SH-SY5Y (cell line): ENCODE results near the gene OR7A10.

Source experiments
- GATA2 ChIP-seq: IDR thresholded peaks from 2 replicates; pipeline ENCODE4 v1.6.1; 2011; ENCODE audit warnings: mild to moderate bottlenecking, low read depth, low read length
- GATA3 ChIP-seq: IDR thresholded peaks from 2 replicates; pipeline ENCODE4 v1.6.1; 2011; ENCODE audit warnings: low read depth, mild to moderate bottlenecking, low read length, moderate library complexity

Gene OR7A10

GRCh38 chr19:14848822-14849221 lies at the start of gene OR7A10:
OR7A10 (minus strand) TSS chr19:14848922; CDS start chr19:14841877, 7,045 bp downstream.
- no peak for TF ChIP-seq GATA3
- no peak for TF ChIP-seq GATA2

DNA sequence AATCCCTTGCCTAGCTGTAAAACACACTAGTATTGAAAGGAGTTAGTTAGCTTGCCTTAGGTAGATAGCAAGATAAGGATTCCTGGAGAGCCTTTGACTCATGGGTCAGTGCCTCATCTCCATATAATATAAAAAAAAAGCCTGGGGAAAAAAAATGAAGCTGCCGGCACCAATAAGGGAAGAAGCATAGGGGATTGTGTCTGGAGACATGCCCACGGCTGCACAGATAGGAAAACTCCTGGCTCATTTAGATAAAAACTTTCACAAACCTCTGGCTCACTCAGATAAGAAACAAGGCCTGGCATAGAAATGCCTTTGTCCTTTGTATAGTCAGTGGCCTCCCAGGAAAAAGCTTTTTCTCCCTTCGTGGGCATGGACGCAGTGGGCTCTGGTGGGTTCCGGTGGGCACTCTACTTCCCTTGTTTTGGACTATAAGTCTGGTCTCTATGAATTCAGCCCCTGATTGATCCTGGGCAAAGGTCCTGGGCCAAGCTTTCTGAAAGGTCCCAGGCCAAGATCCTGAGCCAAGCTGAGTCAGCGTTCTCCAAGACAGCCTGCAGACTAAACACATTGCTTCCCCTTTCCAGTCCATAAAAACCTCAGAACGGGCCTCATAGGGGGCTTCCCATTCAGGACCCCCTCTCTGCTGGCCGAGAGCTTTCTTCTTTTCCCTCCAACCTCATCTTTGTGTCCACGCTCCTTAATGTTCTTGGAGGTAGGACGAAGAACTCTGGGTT lies 42.1 kb upstream of the OR7A10 start:
- TF ChIP-seq GATA3 (no peak), GATA2 (no peak)

DNA sequence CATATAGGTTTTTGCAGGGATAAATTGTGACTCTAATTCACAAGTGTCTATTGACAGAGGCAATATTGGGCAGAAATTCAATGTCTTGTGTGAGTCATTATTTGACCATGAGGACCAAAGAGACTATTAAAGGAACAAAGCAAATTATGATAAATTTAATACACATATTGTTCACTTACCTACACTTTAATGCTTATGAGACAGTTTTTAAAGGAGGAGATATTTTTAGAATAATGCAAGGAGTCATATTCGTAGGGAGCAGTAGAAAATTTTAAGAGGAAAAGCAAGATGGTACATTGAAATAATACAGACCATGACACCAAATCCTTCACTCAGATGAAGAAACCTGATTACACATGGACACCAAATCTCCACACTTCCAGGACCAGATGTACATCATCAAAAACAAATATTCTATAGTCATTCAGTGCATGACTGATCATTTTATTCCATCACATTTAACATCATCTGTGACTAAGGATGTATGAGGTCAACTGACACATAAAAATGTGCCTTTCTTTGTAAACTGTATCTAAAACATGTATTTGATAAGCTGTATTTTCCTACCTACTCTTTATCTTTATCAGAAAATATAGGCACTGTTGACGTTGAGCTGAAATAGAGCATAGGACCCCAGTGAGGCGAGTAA lies 41.4 kb upstream of the OR7A10 start:
- TF ChIP-seq GATA2, result no peak
- no peak for TF ChIP-seq GATA3

DNA sequence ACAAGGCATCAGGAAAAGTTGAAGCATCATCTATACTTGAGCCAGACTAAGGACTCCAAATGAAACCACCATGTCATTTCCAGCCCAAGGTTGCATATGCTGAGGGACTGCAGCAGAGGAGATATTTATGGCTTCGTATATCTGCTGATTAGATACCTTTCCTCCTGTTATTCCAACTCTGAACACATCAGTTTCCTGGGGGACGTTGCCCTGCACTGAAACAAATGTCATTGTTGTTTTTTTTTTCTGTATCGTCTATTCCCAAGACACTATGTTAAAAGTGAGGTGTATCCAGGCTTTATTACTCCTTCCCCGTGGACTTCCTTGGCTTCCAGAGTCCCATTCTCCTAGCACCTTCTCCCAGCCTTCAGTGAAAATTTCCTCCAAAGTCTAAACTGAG lies 37.3 kb upstream of the OR7A10 start, which contains the start of gene OR7A17:
Gene OR7A17 (minus strand): TSS at position 101 of the 400 bp plus-strand sequence. CDS start 4,777 bp downstream, outside the sequence.
- no peak for TF ChIP-seq GATA2
- TF ChIP-seq GATA3, result no peak

GRCh38 chr19:14871619-14872230 lies 23.0 kb upstream of the OR7A10 start:
- TF ChIP-seq GATA3 (no peak), GATA2 (no peak)

GRCh38 chr19:14868497-14868896 lies 19.8 kb upstream of the OR7A10 start:
- no peak for TF ChIP-seq GATA3
- TF ChIP-seq GATA2, result no peak

DNA sequence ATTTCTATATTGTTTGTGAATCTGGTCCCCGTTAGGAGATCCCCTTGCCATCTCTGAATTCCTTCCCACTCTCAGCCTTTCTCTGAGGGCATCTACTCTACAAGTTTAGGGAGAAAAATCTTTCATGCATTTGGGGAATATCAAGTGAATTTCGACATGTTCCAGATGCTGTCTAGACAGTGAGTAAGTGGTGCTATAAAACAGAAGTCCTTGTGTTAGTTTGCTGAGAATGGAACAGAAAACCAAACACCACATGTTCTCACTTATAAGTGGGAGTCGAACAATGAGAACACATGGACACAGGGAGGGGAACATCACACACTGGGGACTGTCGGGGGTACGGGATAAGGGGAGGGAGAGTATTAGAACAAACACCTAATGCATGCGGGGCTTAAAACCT lies 5.1 kb downstream of the OR7A10 start:
- TF ChIP-seq GATA3, result no peak
- no peak for TF ChIP-seq GATA2

DNA sequence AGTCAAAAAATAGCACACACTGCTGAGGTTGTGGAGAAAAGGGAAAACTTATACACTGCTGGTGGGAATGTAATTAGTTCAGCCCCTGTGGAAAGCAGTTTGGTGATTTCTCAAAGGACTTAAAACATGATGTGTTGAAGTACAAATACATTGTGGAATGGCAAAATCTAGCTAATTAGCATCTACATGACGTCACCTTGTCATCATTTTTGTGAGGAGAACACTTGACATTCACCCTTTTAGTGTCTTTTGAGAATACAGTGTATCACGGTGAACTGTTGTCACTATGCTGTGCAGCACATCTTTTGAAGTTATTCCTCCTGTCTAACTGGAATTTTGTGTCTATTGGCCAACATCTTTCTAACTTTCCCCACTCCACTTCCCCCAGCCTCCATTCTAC lies 5.6 kb downstream of the OR7A10 start:
- TF ChIP-seq GATA3, result no peak
- TF ChIP-seq GATA2, result no peak

DNA sequence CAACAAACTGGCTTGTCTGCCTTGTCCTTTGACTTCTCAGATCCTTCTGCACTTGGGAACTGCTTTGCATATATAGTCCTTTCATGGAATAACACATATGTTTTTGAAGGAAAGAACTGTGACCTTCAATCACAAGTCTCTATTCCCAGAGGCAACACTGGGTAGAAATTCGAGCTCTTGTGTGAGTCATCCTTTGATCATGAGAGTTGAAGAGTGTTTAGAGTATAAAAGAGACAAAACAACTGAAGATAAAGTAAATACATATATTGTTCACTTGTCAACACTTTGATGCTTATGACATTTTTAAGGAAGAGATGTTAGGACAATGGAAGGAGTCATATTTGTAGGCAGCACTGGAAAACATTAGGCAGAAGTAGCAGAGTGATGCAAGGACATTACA lies 8.5 kb downstream of the OR7A10 start:
- TF ChIP-seq GATA2 (no peak), GATA3 (no peak)

DNA sequence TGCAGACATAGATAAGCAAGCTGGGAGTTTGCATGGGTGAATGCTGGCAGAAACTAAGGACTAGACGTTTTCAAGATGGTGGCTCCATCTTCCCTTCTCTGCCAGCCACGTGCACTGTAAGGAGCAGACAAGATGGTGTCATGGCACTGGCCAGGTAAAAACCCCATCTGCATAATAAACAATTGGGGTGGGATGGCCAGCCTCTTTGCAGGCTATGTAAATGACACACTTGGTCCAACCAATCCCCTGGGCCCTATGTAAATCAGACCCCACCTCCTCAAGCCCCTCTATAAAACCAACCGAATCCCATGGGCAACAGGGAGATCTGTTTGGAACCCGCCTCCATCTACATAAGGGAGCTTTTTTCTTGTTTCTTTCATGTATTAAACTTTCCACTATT lies 11.3 kb downstream of the OR7A10 start:
- TF ChIP-seq GATA2, result no peak
- TF ChIP-seq GATA3, result no peak

DNA sequence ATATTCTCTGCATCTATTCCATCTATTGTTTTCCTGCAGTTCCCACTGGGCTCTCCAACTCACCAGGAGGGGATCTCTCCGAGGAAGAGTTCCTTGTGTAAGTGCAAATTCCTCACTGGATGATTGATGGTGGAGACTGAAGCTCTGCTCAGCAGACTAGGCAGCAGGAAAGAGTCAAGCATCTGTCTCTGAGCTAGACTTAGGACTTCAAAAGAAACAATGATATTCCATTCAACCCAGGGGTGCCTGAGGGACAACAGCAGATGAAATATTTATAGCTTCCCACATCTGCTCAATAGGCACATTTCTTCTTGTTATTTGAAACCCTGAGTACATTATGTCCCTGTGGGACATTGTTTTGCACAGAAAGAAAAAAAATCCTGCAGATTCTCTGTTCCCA lies 13.7 kb downstream of the OR7A10 start, which contains the start of the genes OR7A5 and OR7C1:
Gene OR7A5 (minus strand): TSS at position 175 of the 400 bp plus-strand sequence. CDS start 6,944 bp downstream, outside the sequence.
Gene OR7C1 (minus strand): TSS at position 175 of the 400 bp plus-strand sequence. CDS start 35,049 bp downstream, outside the sequence.
- no peak for TF ChIP-seq GATA3
- no peak for TF ChIP-seq GATA2

DNA sequence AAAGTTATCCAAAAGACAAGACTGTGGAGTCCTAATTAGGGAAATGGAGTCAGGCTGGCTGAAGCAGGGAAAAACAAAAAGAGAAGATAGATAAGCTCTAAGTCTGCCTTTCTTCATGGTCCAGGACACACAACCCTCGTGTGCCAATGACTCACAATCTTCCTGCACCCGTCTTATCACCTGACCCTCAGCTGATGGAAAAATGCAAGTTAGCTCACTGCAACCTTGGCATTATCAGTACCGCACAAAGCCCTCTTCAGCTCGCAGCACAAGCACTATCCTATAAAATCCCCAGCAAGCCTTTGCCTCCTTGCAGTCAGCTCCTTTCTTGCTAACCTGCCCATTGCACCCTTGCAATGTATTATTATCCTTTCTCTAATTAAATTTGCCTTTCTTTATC lies 18.0 kb downstream of the OR7A10 start:
- TF ChIP-seq GATA3 (no peak), GATA2 (no peak)

- no peak for TF ChIP-seq GATA3
Measured at GRCh38 chr19:14826006-14826405, 22.7 kb downstream of the OR7A10 start.

- TF ChIP-seq GATA3, result no peak
- no peak for TF ChIP-seq GATA2
Measured at GRCh38 chr19:14821937-14822336, 26.8 kb downstream of the OR7A10 start.
